Epidermal melanocyte (primary cell): ENCODE measurements around the gene DEPDC1B.
"Not testable (repeated sequence)": the region's sequence is repeated elsewhere in the genome, so short reads cannot be mapped to it uniquely, and the experiment has no call there.

ENCODE experiments used
- DNase-seq: peaks from one replicate; pipeline ENCODE4 v3.0.0; 2011; ENCODE audit warnings: low spot score; ENCODE audit not compliant: insufficient read length

DEPDC1B gene

DNA sequence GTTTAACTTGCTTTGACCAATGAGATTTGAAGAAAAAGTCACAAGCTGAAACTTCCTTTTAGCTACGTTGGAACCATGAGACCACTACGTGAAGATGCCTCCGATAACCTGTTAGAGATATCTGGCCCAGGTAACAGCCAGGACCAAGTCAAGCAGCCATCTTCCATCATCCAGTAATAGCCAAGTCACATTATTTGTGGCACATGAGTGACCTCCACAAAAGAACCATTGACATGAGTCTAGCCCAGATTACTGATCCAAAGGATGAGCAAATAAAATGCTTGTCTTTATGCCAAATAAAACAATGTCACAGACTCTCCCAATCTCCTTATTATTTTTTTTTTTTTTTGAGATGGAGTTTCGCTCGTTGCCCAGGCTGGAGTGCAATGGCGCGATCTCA lies 1.6 kb downstream of the DEPDC1B start:
- DNase-seq, result no peak

DNA sequence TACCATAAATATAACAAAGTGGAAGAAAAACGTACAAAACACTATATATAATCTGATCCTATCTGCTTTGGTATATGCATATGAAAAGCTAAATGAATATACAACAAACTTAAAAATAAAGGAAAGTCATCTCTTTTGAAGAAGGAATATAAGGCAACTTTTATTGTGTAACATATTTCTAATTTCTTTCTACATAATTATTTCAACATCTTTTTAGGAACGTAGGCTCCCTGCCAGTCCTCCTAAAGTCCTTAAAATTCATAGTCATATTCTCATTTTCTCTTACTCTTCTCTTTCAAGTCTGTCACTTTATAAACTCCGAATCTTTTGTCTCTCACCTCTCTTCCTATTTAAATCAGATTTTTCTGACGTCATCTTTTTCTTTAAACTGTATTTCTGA lies 9.6 kb downstream of the DEPDC1B start:
- DNase-seq, result no peak

DNA sequence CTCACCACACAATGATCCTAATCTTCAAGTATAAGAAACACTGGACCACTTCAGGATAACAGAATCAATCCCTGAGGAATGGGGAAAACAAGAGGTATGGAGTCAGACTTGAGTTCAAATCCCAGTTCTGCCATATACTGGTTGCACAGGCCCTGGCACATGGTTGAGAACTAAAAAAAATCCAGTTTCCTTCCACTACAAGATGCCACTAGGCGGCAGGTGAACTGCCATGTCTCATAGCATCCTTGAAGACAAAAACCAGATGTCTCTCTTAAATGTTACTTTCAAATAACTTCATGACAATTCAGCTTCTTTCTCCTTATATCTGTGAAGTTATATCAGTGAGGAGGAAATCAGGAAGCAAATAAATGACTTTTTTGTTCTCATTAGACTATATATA lies 11.0 kb downstream of the DEPDC1B start:
- no peak for DNase-seq

DNA sequence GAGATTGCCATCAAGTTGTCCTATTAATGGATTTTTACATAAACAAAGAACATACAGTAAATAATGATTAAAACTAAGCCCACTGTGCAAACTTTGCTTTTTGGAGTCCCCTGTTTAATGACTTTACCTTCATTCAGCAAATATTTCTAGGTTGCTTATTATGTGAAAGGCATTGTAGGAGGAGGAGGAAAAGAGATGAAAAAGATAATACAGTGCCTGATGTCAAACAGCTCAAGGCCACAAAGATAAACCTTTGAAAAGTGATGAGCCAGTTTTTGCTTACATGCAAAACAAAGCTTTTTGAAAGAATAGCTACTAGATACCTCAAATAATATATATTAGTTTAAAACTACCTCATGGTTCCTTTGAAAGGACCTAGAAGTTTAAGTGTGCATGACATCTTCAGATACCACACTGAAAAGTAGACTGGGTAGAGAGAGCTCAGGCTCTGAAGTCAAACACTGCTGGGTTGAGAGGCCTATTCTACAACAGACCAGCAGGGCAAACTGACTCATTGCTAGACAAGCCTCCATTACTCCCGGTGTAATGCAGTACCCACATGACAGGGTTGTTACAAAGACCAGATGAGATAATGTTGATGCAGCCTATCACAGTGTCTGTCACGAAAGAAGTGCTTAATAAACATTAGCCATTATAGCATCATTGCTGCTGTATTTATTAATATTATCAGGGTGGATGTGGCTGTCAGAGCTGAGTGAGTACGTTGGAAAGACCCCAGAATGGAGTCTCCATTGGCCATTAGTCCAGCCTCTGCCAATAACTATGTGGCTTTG lies 11.8 kb downstream of the DEPDC1B start:
- DNase-seq, result no peak

DNA sequence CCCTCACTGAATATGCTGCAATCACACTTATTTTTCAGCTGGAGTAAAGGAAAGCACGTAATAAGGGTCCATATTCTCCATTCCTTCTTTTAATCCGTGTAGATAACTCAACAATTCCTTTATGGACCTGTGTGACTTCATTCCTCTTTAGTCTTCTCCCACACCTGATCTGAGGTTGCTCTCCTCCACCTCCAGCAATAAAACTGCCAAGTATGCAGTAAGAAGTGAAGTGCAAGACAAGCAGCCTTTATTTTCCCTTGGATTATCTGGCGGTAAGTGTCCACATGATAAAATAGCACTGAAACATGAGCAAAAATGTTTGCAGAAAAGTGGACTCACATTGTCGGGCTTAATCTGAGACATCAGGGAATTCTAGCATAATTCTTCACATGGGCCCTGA lies 13.8 kb downstream of the DEPDC1B start:
- no peak for DNase-seq

DNA sequence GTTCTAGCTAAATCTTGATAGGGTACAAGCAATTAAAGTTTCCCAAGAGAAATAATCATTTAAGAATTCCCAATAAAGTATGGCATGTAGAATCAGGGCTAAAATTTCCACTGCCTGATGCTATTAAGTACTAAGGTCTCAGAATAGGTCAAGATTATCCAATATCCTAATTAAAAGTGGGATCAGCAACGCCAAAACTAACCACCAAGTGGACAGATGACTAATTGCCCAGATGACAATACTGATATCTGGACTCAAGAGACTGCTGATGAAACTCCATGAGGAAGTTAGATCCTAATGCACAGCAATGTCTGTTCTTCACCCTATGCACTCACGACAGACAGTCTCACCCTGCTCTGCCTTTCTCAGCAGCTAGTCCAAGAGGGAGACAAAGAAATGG lies 14.3 kb downstream of the DEPDC1B start:
- no peak for DNase-seq

DNA sequence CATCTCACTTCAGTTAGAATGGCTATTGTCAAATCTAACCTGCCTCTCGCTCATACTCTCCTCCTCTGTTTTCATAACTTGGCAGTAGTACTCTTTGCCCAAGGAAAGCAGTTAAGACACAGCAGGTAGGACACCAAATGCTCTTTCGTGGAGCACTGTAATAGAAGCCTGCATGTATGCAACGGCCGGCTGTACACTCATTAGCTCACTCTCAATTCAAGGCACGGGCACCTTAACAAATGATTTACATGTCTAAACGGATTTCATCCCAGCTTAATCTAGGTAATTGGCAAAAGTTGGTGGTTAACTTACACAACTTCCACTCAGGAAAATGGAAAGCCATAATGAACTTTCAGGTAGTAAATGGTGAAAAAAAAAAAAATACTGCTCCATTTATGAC lies 14.9 kb downstream of the DEPDC1B start:
- DNase-seq, result no peak

DNA sequence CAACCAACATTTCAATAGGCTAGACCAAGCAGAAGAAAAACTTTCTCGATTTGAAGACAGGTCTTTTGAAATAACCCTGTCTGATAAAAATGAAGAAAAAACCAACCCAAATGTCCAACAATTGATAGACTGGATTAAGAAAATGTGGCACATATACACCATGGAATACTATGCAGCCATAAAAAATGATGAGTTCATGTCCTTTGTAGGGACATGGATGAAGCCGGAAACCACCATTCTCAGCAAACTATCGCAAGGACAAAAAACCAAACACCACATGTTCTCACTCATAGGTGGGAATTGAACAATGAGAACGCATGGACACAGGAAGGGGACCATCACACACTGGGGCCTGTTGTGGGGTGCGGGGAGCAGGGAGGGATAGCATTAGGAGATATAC lies 18.0 kb downstream of the DEPDC1B start:
- not testable (repeated sequence) for DNase-seq

DNA sequence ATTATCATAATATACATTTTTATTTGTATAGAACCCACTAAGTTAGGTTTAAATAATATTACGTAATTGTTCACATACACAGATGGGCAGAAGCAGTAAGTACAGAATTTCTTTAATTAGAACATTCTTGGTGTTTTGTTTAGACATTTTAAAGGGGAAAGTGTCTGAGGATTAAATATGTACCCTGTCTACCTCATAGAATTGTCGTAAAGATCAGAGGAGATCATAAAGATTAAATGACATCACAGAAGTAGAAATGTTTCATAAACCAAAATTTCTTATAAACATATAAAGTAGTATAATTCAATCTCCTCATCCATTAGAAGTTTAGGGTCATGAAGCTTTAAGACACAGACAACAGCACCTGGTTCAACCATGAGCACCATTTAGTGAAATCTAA lies 20.1 kb downstream of the DEPDC1B start:
- DNase-seq, result no peak

DNA sequence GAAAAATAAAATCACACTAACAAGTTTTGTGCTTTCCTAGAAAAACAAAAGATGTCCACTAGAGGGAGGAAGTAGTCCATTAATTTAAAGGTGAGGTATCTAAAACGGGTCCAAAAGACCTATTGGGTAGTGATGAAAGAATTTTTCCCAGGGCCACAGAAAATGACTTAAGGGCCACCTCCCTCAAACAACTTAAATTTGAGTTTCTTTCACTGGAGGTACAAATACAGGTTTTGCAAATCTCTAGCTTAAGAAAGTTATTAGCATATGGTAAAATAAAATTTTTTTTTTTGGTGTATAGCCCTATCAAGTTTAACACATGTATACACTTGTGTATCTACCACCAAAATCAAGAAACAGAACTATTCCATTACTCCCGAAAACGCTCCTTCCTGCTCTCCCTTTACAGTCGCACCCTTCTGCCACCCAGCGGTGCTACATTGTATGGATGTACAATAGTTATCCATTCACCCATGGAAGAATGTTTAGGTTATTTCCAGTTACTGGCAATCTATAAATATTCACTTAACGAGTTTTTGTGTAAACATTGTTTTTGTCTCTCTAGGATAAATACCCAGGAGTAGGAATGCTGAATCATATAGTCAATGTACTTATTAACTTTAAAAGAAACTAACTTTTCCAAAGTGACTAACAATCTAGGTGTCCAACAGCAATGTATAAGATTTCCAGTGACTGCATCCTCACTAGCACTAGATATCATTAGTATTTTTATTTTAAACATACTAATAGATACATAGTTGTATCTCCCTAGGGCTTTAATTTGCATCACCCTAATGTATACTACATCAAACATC lies 21.9 kb downstream of the DEPDC1B start:
- peak; percentile 55 for DNase-seq

DNA sequence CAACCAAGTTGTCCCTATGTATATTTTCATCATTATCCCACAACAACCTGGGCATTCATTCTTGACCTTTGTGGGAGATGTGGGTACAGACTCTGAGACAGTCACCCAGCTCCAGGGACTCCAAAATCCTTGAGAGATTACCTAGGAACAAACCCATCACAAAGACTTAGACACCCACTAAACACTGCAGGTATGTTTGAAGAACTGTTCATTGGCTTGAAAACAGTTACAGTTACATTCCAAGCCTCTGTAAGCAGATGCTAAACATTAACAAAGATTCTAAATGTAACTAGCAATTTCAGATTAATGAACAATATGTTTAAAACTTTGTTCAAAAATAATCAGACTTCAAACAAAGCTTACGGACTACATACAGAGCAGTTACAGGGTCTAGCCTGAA lies 24.7 kb downstream of the DEPDC1B start:
- no peak for DNase-seq

DNA sequence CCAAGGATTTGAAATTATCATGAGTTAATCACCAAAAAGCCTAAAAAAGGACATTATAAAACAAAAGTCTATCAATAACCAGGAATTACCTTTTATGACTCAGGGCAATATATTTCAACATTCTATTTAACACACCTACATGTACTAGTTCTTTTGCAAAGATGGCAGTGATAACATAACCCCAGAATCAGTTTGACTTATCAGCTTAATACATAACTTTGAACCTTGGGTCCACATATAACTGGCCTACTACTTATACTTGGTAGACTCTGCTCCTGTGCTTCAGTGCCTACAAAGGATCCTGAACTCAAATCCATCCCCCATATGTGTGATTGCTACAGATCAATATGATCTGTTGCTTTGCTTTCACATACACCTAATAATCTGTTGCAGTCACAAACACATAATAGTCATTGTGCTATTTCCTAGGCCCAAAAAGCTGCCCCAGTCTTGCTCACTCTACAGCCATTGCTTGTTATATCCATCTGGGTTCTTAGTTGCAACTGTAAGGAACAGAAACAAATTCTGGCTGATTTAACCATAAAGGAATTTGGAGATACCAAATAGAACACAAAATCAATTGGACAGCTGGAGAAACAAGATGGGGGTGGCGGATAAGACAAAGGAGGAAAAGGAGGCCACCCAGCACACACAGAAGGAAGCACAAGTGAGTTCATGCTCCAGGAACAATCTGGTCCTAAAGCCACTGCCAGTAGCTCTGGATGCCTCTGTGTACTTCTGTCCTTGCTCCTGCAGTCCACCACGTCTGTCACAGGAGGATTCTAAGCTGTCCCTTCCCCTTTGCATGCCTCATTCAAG lies 25.5 kb downstream of the DEPDC1B start:
- DNase-seq, result no peak

DNA sequence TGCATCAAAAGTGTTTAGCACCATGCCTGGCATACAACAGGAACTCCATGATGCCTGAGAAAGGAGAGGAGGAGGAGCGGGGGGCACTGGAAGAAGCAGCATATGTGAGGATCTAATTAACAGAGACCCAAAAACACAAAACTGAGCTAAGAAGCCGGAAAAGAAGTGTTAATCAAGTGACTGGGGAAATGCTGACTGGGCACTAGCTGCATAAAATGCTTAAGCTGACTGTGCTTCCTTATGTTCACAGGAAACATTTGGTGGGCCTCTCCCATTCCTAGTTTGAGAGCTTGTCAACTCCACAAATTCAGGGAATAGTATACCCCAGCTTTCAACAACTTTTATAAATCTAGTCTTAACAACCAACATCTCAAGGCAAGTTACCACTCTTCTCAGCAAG lies 26.6 kb downstream of the DEPDC1B start:
- no peak for DNase-seq

DNA sequence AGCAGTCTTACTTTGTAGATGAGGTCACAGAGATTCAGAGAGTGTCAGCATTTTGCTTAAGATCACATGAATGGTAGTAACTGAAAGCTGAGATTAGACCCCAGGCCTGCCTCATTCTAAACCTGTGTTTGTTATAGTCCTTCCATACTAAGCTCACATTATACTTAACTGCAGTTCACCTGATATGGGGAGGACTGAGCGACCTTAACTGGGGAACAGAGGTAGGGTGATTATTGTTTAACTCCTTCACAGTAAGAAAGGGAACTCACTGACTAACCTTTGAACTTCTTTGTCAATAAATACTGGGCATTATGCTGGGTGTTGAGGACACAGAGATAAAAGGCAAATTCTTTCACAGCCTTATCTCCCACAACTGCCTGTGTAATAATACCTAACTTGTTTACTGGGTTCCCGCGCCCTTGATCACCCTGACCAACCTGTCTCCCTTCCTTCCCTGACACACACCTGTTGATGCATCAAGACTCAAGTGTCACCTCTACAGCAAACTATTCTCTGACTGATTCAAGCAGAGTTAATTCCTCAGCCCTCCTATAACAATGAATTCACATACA lies 27.2 kb downstream of the DEPDC1B start:
- no peak for DNase-seq

DNA sequence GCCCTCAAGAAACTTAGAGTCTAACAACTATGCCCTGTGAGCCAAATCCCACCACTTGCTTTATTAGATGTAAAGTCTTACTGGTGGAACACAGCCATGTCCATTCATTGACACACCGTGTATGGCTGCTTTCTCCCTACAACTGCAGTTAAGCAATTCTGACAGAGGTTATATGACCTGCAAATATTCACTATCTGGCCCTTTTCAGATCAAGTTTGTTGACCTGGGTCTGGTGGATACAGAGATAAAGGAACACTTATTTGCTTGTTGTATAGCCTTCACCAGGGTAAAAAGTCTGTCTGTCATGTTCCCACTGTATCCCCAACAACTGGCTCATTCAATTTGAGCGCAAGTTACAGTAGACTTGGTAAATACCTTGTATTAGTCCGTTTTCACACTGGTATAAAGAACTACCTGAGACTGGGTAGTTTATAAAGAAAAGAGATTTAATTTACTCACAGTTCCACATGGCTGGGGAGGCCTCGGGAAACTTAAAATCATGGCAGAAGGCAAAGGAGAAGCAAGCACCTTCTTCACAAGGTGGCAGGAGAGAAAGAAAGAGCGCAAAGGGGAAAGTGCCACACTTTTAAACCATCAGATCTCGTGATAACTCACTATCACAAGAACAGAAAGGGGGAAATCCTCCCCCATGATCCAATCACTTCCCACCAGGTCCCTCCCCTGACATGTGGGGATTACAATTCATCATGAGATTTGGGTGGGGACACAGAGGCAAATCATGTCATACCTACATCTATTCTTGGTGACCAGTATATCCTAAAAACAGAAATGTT lies 27.9 kb downstream of the DEPDC1B start:
- no peak for DNase-seq

DNA sequence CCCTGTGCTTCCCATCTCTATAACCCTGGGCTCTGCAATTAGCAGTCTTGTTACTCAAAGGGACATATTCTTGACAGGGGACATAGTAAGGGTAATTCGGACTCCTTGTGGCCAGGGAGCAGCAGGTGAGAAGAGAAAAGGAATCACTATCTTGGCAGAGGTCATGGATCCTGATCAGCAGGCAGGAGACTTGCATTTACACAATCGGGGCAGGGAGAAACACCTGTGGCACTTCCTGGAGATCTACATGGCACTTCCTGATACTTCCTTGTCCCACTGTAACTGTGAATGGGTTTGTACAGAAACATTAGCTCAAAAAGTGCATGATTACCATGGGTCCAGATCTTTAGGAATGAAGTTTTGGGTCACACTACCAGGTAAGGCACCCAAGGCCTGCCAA lies 29.2 kb downstream of the DEPDC1B start:
- no peak for DNase-seq

DNA sequence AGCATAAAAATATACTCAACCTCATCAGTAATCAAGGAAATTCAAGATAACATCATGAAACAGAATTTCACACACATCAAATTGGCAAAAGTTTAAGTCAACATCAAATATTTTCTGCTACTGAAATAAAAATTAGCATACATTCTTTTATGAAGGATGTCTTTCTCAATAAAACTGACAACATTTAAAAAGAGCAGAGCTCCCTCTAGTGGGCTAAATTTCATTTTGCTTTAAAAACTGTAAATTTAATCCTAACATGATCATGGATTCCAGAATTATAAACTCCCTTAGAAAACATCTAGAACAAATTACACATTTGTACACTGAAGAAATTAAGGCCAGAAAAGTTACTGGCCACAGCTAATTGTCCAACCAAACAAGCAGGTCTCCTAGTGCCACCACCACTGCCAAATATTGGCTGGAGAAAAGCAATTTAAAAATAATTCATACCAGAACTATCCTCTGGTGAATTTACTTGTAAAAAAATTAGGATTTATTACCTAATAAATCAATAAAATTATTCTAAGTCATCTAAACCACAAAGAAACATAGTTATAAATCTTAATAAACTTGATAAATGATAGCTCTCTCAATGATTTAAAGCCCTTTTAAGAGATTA lies 31.2 kb downstream of the DEPDC1B start:
- DNase-seq, result no peak

DNA sequence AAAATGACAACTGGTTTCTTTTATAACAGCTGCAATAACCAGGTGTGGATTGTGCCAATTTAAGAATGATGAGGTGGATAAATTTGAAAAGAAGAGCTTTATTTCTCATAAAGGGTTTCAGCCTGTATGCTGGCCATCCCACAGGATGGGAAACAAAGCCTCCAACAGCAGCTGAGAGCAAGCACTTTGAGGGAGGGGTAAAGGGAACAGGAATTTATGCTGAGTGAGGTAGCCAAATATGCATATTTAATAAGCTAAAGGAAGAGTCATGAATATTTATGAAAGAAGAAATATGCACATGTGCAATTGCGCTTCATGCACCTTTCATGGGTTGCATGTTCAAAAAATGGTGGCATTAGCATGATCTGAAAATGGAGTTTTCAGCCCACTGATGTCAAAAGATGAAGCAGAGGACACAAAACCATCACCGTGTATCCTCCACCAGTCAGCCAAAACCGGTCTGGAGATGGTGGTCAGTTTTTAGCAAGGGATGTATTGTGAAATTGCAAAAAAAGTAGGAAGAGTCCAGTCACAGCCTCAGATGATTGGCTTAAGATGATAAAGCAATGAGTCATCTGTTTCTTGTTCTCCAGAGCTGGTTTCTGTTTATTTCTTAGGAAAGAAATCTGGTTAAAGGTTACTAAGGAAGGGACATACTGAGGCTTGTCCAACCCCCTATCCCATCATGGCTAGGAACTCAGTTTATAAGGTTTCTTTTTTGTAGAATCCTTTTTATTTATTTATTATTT lies 47.9 kb downstream of the DEPDC1B start:
- DNase-seq, result no peak

DNA sequence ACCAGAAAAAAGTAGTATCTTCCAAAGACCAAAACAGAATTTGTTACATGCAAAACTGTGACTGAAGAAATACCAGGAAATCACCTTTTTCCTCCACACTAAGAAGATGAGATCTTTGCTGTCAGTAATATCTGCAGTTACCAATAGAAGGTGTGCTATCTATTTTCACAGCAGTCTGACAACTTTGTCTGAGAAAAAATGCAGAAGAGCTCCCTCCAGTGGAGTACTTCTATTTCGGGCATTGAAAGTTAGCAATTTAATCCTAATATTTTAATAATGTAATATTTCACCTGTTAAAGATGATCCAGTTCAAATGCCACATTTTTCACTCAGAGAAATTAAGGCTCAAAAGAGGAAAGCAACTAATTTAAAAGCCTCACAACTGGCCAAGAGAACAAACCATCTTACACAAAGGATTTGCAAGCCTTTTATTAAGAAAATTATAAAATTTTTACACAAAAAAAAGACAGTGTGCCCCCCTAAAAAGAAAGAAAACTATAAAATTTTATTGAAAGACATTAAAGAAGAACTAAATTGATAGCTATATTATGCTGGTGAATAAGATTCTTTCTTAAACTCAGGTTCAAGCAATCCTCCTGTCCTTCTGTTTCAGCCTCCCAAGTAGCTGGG lies 50.6 kb downstream of the DEPDC1B start:
- DNase-seq, result no peak
